ENCODE data around the gene NOP9. TPM values are rescaled to one million over a fixed set of nuclear protein-coding genes. Genes with fewer than 3 reads are reported as not detected.

NOP9 gene, protein sequence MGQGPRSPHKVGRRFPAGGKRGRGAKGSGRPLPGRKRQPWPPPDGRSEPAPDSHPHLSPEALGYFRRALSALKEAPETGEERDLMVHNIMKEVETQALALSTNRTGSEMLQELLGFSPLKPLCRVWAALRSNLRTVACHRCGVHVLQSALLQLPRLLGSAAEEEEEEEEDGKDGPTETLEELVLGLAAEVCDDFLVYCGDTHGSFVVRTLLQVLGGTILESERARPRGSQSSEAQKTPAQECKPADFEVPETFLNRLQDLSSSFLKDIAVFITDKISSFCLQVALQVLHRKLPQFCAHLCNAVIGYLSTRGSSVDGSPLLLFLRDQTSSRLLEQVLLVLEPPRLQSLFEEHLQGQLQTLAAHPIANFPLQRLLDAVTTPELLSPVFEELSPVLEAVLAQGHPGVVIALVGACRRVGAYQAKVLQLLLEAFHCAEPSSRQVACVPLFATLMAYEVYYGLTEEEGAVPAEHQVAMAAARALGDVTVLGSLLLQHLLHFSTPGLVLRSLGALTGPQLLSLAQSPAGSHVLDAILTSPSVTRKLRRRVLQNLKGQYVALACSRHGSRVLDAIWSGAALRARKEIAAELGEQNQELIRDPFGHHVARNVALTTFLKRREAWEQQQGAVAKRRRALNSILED
- 27.2 and 32.4 TPM in 2 replicates for total RNA-seq (2014; rRNA removed; shearing (Covaris generic))

DNA sequence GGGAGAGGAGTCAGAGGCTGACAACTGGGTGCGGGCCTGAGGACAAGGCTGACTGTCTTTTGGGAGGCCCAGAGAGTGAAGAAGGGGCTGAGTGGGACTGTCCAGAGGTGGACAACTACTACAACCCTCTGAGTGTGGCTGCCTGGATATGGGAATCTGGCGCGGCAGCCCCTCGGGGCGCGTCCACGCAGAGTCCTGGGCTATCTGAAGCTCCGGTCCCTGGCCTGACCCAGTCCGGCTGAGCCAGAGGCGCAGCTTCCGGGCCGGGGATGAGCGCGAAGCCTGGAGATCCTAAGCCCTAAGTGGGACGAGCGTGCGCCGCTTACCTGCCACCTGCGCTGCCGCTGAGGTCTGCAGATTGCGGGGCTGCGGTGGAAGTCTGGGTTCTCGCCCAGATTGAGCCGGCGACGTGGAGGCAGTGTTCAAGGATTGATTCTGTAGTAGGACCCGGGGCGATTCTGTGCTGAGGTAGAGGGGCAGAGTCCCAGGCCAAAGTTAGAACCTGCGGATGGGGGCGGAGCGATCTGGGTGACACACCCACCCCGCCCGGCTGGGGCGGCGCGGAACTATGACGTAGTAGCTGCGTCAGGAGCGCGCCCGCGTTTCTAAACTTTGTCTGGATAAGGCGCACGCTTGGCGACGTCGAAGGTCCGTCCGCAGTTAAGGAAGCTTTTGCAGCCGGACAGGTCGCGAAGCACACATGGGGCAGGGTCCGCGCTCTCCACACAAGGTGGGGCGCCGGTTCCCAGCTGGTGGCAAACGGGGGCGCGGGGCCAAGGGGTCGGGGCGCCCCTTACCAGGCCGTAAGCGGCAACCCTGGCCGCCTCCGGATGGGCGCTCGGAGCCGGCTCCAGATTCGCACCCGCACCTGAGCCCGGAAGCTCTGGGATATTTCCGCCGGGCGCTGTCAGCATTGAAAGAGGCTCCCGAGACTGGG, at the start of gene NOP9, which contains the start of gene DHRS1:
NOP9 (plus strand) TSS at position 596 of the 937 bp plus-strand sequence; CDS start at position 701, 105 bp downstream.
DHRS1 (minus strand) TSS at position 526 of the 937 bp plus-strand sequence. CDS start 674 bp downstream, outside the sequence.
- DNase-seq, result peak; percentile 99
- no peaks in the 10 kb centered on the region for H3K27me3 ChIP-seq (ENCODE audit: control insufficient read depth, insufficient read depth, low read length)
- peaks cover 30% of the 10 kb centered on the region for H3K36me3 ChIP-seq (replicated peaks; ENCODE audit: control insufficient read depth, insufficient read depth, low read length)
- peak within 1 kb of the TSS; percentile 82 for H3K4me3 ChIP-seq (ENCODE audit: insufficient read depth, low read depth, low read length)

DNA sequence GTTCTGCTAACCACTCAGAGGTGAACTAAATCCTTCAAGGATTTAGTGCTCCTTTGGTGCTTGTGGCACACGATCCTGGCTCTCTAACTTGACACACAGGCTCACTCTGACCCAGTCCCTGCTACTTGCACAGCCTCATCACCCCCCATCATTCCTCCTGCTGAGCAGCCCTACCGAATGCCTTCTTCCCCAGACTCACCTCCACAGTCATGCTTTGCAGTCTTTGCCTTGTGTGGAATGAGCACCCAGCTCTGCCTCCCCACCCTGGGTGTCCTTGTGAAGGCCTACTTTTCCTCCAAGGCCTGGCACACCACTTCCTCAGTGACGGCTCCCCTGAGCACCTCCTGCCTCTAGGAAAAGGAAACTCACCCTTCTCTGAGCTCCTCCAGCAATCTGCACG, 49.3 kb upstream of the NOP9 start:
- no peak overlapping the region for H3K4me3 ChIP-seq (ENCODE audit: insufficient read depth, low read depth, low read length)
- H3K27me3 ChIP-seq (ENCODE audit: control insufficient read depth, insufficient read depth, low read length), result no peaks in the 10 kb centered on the region; the same call in 1 of the 2 replicates
- peak; percentile 21 for DNase-seq

DNA sequence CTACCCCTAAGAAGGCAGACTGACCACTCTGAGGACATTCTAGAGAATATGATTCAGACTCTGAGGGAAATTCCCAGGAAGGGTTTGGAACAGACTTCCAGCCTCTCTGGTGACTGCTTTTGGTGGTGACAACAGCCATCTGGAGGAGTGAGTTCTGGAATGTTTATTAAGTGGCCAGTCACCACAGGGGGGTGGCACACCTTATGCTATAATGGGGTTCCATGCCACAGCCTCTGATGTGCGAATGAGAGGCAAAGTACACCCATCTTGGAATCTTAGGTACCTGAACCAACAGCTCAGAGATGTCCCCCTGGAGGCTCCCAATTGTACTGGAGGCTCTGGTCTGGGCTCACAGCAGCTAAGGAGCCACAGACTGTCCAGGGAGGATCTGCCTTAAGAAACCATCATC, 47.8 kb upstream of the NOP9 start:
- H3K27me3 ChIP-seq (ENCODE audit: control insufficient read depth, insufficient read depth, low read length), result no peaks in the 10 kb centered on the region; the same call in 1 of the 2 replicates
- no peak overlapping the region for H3K4me3 ChIP-seq (ENCODE audit: insufficient read depth, low read depth, low read length)
- DNase-seq, result peak; percentile 48
- H3K36me3 ChIP-seq (replicated peaks; ENCODE audit: control insufficient read depth, insufficient read depth, low read length), result no peaks in the 10 kb centered on the region

More for the DNA sequence above, 49.3 kb upstream of the NOP9 start:
- H3K36me3 ChIP-seq (replicated peaks; ENCODE audit: control insufficient read depth, insufficient read depth, low read length), result no peaks in the 10 kb centered on the region

DNA sequence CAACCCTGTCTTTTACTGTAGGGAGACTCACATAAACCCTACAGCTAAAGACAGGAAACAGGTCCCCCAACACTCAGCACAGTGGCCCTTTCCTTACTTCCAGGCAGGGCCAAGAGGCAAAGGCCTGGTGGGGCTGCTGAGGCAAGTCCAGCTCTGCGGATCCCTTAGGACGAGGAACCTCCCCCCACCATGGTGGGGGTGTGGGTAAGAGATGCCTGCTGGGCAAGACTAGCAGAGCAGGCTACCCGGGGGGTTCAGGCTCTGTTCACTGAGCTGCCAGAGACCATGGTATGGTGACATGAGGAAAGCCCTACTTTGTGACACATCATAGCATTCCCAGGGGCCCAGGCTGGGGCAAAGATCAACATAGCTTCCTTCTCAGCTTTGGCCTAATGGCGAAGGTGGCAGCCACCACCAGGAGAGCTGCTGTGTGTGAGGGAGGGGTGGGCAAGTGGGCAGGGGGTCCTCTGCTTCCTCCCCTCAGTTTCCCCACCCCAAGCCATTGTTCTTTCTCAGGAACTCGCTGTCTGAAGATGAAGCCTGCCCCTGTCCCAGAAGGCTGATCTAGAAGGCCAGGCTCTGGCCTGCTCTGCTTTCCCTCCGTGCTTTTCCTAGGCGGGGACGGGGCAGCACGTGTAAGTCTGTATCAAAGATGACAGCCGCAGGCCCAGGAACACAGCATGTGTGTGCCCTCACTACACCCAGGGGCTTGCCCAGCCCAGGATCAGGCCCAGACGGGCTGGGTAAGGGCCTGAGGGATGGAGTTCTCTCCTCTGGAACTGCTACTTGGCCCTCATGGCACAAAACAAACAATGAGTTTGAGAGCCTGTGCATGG, 47.1 kb upstream of the NOP9 start:
- Histone ChIP-seq H3K36me3 (replicated peaks; ENCODE audit: control insufficient read depth, insufficient read depth, low read length) (no peaks in the 10 kb centered on the region), H3K4me3 (ENCODE audit: insufficient read depth, low read depth, low read length) (no peak overlapping the region), H3K27me3 (ENCODE audit: control insufficient read depth, insufficient read depth, low read length) (no peaks in the 10 kb centered on the region; the same call in 1 of the 2 replicates)
- peak; percentile 24 for DNase-seq

DNA sequence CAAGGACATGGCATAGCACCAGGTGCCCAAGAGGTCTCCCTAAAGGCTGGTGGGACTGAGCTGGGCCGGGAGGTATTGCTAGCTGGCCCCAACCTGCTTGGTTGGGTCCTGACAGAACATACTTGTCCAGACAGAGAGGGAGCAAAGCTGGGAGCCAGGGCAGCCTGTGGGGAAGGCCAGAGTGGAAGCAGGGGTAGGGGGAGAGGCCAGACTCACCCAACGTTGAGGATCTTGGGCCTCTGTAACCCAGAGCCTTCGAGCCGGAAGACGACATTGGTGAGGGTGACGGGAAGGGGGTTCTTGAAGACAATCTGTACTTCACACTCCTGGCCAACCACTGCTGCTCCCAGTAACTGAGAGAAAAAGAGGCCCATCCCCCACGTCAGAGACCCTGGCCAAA, 45.7 kb upstream of the NOP9 start:
- Histone ChIP-seq H3K27me3 (ENCODE audit: control insufficient read depth, insufficient read depth, low read length) (no peaks in the 10 kb centered on the region), H3K4me3 (ENCODE audit: insufficient read depth, low read depth, low read length) (no peak overlapping the region), H3K36me3 (replicated peaks; ENCODE audit: control insufficient read depth, insufficient read depth, low read length) (no peaks in the 10 kb centered on the region)
- DNase-seq, result peak; percentile 16

DNA sequence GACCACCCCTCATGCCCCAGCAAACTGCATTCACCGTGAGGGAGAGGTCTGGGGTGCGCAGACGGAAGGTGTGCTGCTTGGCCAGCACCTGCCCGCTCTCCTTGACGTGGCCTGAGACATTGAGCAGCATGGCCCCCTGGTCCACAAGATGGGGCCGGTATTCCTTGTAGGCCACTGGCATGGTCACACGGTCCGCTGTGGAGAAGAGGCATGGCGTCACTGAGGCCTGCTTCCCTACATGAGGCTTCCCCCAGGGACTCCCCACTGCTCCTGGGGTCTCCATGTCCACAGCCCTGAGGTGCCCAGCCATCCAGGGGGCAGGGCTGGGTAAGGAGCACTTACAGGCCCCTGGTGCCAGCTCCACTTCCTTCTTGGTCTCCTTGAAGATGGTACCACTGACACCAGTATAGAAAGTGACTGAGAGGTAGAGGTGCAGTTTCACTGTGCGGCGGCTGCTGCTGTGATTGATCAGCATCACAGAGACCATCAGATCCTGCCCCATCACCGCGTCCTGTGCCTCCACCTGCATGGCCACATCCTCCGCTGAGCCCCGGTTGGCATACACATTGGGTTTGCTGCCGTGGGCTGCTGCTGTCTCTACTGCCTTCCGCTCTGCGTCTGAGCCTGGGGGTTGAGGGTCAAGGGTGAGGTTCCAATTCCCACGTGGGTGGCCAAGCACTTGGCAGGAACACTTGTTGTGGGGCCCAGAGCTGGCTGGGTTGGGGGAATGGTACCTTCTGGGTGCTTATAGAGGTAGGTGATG, 44.8 kb upstream of the NOP9 start:
- Histone ChIP-seq H3K27me3 (ENCODE audit: control insufficient read depth, insufficient read depth, low read length) (no peaks in the 10 kb centered on the region), H3K4me3 (ENCODE audit: insufficient read depth, low read depth, low read length) (no peak overlapping the region), H3K36me3 (replicated peaks; ENCODE audit: control insufficient read depth, insufficient read depth, low read length) (no peaks in the 10 kb centered on the region)
- DNase-seq, result no peak

DNA sequence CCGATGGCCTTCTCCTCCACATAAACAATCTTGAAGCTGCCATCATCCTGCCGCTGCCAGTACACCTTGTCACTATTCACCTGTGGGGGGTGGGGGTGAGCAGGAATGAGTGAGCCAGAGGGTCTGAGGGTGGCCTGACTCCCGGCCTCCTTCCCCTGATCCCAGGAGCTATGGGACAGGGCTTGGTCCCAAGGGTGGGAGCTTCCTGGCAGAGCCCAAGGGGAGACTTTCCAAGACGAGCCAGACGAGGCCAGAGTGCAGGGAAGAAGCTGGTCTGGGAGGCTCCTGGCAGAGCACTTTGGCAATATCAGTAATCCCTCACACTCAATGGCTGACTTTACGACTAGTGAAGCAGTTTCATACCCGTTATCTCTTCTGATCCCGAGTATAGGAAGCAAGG, 44.2 kb upstream of the NOP9 start:
- no peak for DNase-seq
- H3K27me3 ChIP-seq (ENCODE audit: control insufficient read depth, insufficient read depth, low read length), result no peaks in the 10 kb centered on the region
- no peaks in the 10 kb centered on the region for H3K36me3 ChIP-seq (replicated peaks; ENCODE audit: control insufficient read depth, insufficient read depth, low read length)
- no peak overlapping the region for H3K4me3 ChIP-seq (ENCODE audit: insufficient read depth, low read depth, low read length)

DNA sequence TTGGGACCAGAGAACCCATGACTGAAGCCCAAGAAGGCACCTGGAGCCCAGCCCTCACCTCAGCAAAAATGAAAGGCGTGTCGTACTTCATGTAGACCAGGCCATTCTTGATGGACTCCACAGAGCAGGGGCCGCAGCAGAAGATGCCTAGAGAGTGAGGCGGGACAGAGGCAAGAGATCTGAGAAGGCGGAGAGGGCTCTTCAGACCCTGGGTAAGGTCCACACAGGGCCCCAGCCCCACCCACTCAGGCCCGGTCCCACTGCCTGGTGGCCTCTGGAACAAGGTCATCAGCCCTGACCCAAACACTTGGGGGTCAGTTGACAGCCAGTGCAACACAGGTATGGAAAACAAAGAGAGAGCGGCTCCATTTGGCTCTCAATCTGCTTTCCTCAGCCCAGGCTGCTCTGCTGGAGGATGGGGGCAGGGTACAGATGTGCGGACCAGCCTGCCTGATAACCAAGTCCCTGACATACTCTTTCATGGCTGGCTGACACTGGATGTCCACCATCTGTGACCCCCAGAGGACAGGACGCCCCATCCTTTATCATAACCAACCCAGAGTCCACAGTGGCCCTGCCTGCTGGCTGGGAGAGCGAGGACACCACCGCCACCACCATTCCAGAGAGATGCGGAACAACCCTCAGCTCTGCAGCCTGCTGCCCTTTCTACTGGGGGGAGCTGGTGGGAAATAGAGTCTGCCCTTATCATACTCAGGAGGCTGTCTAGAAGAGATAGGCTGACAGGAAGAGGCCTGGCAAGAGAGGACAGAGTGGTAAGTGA, 43.5 kb upstream of the NOP9 start:
- no peak overlapping the region for H3K4me3 ChIP-seq (ENCODE audit: insufficient read depth, low read depth, low read length)
- DNase-seq, result no peak
- H3K27me3 ChIP-seq (ENCODE audit: control insufficient read depth, insufficient read depth, low read length), result no peaks in the 10 kb centered on the region
- no peaks in the 10 kb centered on the region for H3K36me3 ChIP-seq (replicated peaks; ENCODE audit: control insufficient read depth, insufficient read depth, low read length)

DNA sequence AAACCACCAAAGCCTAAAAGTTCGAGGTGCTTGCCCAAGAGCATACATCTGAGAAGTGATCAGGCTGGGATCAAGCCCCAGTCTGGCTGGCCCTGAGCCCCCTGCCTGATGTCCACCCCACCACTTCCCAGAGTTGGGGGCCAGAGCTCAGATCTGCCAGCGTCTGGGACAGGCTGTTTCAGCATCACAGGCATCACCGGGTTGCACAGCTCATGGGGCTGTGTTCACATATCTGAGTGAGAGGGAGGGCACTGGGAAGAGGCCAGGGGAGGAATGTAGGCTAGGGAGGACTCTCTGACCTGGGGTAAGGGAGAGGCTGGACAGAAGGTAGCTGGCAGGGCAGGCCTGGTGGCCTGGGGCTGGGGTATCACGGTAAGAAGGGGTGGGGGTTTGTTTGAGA, 42.7 kb upstream of the NOP9 start:
- Histone ChIP-seq H3K36me3 (replicated peaks; ENCODE audit: control insufficient read depth, insufficient read depth, low read length) (no peaks in the 10 kb centered on the region), H3K27me3 (ENCODE audit: control insufficient read depth, insufficient read depth, low read length) (no peaks in the 10 kb centered on the region), H3K4me3 (ENCODE audit: insufficient read depth, low read depth, low read length) (no peak overlapping the region)
- DNase-seq, result no peak

DNA sequence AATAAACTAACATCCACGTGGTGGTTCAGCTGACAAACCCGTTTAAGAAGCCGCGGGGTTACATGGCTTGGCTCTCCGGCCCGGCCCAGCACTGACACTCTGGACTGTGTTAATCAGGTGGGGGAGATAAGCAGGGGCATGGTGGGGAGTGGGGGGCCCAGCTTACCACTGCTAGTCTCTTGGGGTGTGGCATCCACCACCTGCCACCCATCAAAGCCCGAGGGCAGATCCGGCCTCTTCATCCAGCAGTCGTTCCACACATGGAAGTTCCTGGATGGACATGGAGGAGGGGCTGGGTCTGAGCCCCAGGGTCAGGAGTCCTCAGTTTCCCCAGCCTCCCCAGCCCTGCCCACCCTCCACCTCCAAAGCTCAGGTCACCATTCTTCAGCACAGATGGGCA, 41.5 kb upstream of the NOP9 start:
- H3K27me3 ChIP-seq (ENCODE audit: control insufficient read depth, insufficient read depth, low read length), result no peaks in the 10 kb centered on the region
- no peak overlapping the region for H3K4me3 ChIP-seq (ENCODE audit: insufficient read depth, low read depth, low read length)
- DNase-seq, result no peak
- H3K36me3 ChIP-seq (replicated peaks; ENCODE audit: control insufficient read depth, insufficient read depth, low read length), result no peaks in the 10 kb centered on the region

DNA sequence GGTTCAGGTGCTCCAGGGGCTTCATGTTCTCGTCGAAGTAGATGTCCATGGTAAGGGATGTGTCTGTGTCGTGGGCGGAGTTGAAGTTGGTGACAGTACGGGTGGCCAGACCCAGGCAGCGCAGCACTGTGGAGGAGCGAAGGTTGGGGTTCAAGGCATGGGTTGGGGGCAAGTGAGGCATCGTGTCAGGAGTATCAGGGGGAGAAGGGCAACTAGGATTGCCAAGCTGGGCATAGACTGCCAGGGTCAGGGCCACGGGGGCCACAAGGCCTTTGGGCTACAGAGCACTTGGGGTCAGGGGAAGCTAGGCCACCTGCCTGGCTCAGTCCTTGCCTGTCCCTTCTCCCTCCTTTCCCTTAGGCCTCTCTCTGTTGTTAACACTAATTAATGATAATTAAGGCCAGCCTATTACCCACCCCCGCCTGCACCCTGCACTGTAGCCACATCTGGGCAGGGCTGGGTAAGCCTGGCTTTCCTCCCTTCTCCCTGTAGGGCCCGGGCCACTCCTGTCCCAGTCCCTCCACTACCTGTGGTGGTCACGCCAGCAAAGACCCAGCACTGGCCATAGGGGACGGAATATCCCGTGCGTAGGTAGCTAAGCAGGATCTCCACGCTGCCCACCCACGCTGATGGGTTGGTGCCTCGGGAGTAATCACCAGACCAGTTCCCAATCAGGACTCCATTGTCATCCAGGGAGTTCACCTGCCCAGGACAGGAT, 40.9 kb upstream of the NOP9 start:
- Histone ChIP-seq H3K36me3 (replicated peaks; ENCODE audit: control insufficient read depth, insufficient read depth, low read length) (no peaks in the 10 kb centered on the region), H3K4me3 (ENCODE audit: insufficient read depth, low read depth, low read length) (no peak overlapping the region), H3K27me3 (ENCODE audit: control insufficient read depth, insufficient read depth, low read length) (no peaks in the 10 kb centered on the region)
- DNase-seq, result no peak
